HG02973 (cell line): ENCODE data around the gene MYADM.

Source experiments
- ATAC-seq: cut with Tn5 transposase; IDR thresholded peaks from one replicate; pipeline ENCODE4 v1.9.1; 2021; ENCODE audit warnings: moderate library complexity; ENCODE audit not compliant: unreplicated experiment

The MYADM gene

GRCh38 chr19:53908935-53909415 is 41.3 kb downstream of the MYADM start, which contains the start of gene CACNG7:
CACNG7 (plus strand) TSS chr19:53909278; CDS start chr19:53912832, 3,554 bp downstream.
- no peak for ATAC-seq

GRCh38 chr19:53909471-53910169 is 41.9 kb downstream of the MYADM start:
- no peak for ATAC-seq

- ATAC-seq = no peak
Observed at GRCh38 chr19:53910170-53910518, 42.5 kb downstream of the MYADM start.

- no peak for ATAC-seq
Observed at GRCh38 chr19:53912653-53913052, 45.0 kb downstream of the MYADM start.

GRCh38 chr19:53915000-53915399 is 47.3 kb downstream of the MYADM start:
- ATAC-seq = no peak

- no peak for ATAC-seq
Observed at GRCh38 chr19:53916004-53916403, 48.3 kb downstream of the MYADM start.

- no peak for ATAC-seq
Observed at GRCh38 chr19:53917356-53917755, 49.7 kb downstream of the MYADM start.
